ENCODE data around the gene ZC3HAV1L. TPM values are rescaled to one million over a fixed set of nuclear protein-coding genes. Genes with fewer than 3 reads are reported as not detected.

ZC3HAV1L gene
- total and polyA plus RNA-seq, 2 of the 8 experiments (the other 6 are each of a cell fraction or from before 2014, with no cell fraction given), result 5.2 to 7.0 TPM

DNA sequence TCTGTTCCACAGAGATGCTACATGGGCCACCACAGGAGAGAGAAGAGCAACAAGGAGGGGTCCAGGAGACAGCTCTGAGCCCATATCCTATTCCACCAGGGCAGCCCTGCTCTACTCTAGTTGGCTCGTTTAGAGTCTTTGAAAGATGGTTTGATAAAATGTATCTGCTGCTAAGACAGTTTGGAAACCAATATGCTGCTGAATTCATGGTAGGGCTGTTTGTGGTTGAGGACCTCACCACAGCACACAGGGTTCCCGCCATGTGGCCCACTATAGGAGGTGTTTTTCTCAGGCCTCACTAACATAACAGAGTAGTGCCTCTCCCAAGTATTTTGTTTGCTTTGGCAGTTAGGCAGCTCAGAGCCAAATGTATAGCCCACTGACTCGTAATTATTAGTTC lies 35.8 kb upstream of the ZC3HAV1L start:
- peaks cover 0 to 2% (median 0%) of the 10 kb centered on the region in 4 experiments; a peak in 2 of 7 replicates for H3K4me1 ChIP-seq (replicated peaks in 1 of 4; ENCODE audit: control insufficient read depth in 3 of 4, insufficient read depth in 4 of 4, low read length in 3 of 4)
- H3K36me3 ChIP-seq (ENCODE audit: control insufficient read depth in 2 of 4, insufficient read depth in 4 of 4, low read length in 3 of 4), result peaks cover 5 to 44% (median 23%) of the 10 kb centered on the region in 4 experiments; a peak in 6 of 8 replicates
- no peak overlapping the region for H3K14ac ChIP-seq (ENCODE audit: insufficient read length)
- H4K8ac ChIP-seq (ENCODE audit: extremely low read depth, insufficient read depth, low read length), result no peak overlapping the region
- no peak overlapping the region for H2BK5ac ChIP-seq (ENCODE audit: low read depth, low read length)
- no peak overlapping the region for H3K56ac ChIP-seq (replicated peaks; ENCODE audit: insufficient read length, low read depth, low read length)
- FAIRE-seq, result no peak
- no peak overlapping the region for H3K4me2 ChIP-seq (ENCODE audit: insufficient read depth in 1 of 2, low read depth in 2 of 2, low read length in 2 of 2)
- no peaks in the 10 kb centered on the region for H4K20me1 ChIP-seq (replicated peaks in 1 of 2; ENCODE audit: control insufficient read depth in 1 of 2, insufficient read depth in 2 of 2, low read length in 2 of 2)
- H3K4me3 ChIP-seq (ENCODE audit: extremely low read depth in 1 of 4, insufficient read depth in 2 of 4, low read depth in 3 of 4, low read length in 4 of 4), result no peak overlapping the region
- WGBS, 2 experiments (ENCODE audit: extremely low coverage in 1 of 2, insufficient coverage in 1 of 2, insufficient read length in 1 of 2, insufficient replicate concordance in 2 of 2, low coverage in 1 of 2, low lambda C conversion rate in 2 of 2, missing lambda C conversion rate in 1 of 2), result 97% methylated on average over 3 of the region's 3 CpGs; no CpG with 5 or more reads in 1 of the 2 experiments
- no peak overlapping the region for H4K5ac ChIP-seq (ENCODE audit: insufficient read length, low read depth, low read length)
- H3K79me2 ChIP-seq (ENCODE audit: control insufficient read depth in 1 of 2, insufficient read depth in 2 of 2, low read length in 2 of 2), result no peaks in the 10 kb centered on the region
- no peak overlapping the region for H3K27ac ChIP-seq (ENCODE audit: low read depth, low read length)
- H4K91ac ChIP-seq (replicated peaks; ENCODE audit: insufficient read length, low read length), result no peak overlapping the region
- no peak overlapping the region for H2BK12ac ChIP-seq (ENCODE audit: low read depth, low read length)
- no peaks in the 10 kb centered on the region for H3K79me1 ChIP-seq (ENCODE audit: low read depth, low read length)
- no peaks in the 10 kb centered on the region for H3K27me3 ChIP-seq (replicated peaks in 1 of 4; ENCODE audit: control insufficient read depth in 3 of 4, extremely low read depth in 1 of 4, insufficient read depth in 3 of 4, low read length in 3 of 4)
- H2BK120ac ChIP-seq (replicated peaks; ENCODE audit: low read depth, low read length), result no peak overlapping the region
- no peak for TF ChIP-seq BCL11A (IDR thresholded peaks at IDR 0.05; ENCODE audit: low read depth in 2 of 2, low read length in 2 of 2)
- no peak for TF ChIP-seq SIRT6 (IDR thresholded peaks at IDR 0.05; ENCODE audit: low read length)
- TF ChIP-seq MAFK (IDR thresholded peaks at IDR 0.05; ENCODE audit: low read depth, low read length), result no peak
- TF ChIP-seq JUND (IDR thresholded peaks at IDR 0.05; ENCODE audit: low read length), result no peak
- TF ChIP-seq, protein P1, sequence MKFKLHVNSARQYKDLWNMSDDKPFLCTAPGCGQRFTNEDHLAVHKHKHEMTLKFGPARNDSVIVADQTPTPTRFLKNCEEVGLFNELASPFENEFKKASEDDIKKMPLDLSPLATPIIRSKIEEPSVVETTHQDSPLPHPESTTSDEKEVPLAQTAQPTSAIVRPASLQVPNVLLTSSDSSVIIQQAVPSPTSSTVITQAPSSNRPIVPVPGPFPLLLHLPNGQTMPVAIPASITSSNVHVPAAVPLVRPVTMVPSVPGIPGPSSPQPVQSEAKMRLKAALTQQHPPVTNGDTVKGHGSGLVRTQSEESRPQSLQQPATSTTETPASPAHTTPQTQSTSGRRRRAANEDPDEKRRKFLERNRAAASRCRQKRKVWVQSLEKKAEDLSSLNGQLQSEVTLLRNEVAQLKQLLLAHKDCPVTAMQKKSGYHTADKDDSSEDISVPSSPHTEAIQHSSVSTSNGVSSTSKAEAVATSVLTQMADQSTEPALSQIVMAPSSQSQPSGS (IDR thresholded peaks at IDR 0.05; ENCODE audit: low read length), result no peak
- TF ChIP-seq POLR2A (IDR thresholded peaks at IDR 0.05; ENCODE audit: control extremely low read depth in 1 of 2, low read depth in 2 of 2, low read length in 2 of 2), result no peak
- no peak for TF ChIP-seq BACH1 (IDR thresholded peaks at IDR 0.05; ENCODE audit: low read length)
- no peak overlapping the region for H3K4ac ChIP-seq (replicated peaks; ENCODE audit: insufficient read length, low read depth, low read length)
- no peaks in the 10 kb centered on the region for H3K9me3 ChIP-seq (ENCODE audit: insufficient read depth in 2 of 2, low read depth in 1 of 2, low read length in 1 of 2)
- no peak overlapping the region for H2AFZ ChIP-seq (ENCODE audit: low read length)
- no peak for DNase-seq (ENCODE audit: low read depth in 1 of 2, low spot score in 2 of 2)
- H3K23me2 ChIP-seq (ENCODE audit: low read depth, low read length), result no peaks in the 10 kb centered on the region
- H2BK20ac ChIP-seq (ENCODE audit: low read length), result no peak overlapping the region
- CTCF ChIA-PET (ENCODE audit: partially characterized antibody), result interaction anchor here (0.7 kb wide), 1 partner anchor 266 kb away, joined by 3 read pairs; no protein-coding TSS in a partner anchor
- no peak overlapping the region for H3K23ac ChIP-seq (ENCODE audit: insufficient read length)
- H3K9ac ChIP-seq (replicated peaks in 1 of 4; ENCODE audit: extremely low read depth in 1 of 4, low read depth in 3 of 4, low read length in 3 of 4), result no peak overlapping the region
- POLR2A ChIA-PET (ENCODE audit: partially characterized antibody), result no interaction called here
- no peak overlapping the region for H3K18ac ChIP-seq (ENCODE audit: extremely low read depth, low read length)
- H2BK15ac ChIP-seq (ENCODE audit: low read length), result no peak overlapping the region
- no peak overlapping the region for H2AK5ac ChIP-seq (ENCODE audit: low read depth, low read length)
